ENCODE measurements around the gene PDE6B.

PDE6B gene

DNA sequence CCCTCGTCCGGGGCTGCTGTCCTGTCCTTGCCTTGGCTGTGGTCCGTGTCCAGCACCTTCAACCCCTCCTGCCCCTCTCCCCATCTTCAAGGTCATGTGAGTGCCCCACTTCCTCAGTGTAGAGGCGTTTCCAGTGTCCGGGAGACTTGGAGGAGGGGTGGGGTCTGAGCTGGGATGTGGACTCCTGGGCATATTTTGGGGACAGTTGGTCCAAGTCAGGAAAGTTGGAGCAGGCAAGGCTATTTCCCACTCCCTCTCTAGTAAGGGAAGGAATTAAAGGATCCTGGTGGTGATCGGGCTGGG is 83.2 kb downstream of the PDE6B start:
- no peak for DNase-seq

DNA sequence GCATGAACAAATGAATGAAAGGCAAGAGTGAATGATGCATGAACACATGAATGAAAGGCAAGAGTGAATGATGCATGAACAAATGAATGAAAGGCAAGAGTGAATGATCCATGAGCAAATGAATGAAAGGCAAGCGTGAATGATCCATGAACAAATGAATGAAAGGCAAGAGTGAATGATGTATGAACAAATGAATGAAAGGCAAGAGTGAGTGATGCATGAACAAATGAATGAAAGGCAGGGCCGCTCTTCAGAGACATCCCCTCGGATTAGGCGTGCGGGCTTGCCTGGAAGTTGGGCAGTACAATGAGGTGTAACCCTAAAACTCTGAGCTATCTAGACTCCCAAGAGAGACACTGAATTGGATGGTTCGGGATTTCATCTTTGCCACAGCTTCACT is 84.0 kb downstream of the PDE6B start:
- no peak for DNase-seq

DNA sequence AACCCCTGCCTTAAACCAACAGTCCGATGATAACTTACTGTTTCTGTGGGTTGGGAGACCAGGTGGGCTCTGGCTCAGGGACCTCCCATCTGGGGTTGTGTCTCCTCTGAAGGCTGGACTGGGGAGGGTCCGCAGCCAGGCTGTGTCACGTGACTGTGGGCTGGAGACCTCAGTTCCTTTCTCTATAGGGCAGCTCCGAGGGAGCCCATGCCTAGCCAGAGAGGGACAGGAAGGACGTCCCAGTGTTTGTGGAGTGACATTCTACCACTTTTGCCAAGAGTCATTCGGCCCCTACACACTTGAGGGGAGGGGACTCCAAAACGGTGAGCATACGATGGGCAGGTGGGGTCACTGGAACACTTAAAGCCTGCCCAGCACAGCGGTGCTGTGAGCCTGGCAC is 84.7 kb downstream of the PDE6B start:
- no peak for DNase-seq

DNA sequence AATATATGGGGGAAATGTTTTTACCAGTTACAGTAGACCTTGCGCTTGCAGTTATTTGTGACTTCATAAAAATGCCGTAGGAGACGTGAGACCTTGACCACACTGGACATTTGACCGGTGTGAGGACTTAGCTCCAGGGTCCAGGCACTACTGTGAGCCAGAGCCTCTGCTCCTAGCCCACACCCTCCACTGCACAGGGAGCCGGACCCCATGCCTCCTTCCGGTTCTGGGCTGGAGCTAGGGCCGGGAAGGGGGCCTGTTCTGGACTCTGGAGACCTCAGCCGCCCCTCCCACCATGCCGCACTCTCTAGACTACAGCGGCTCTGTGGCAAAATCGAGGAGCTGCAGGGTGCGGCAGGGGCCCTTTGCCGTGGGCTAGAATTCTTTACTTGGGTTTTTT is 85.5 kb downstream of the PDE6B start:
- no peak for DNase-seq

DNA sequence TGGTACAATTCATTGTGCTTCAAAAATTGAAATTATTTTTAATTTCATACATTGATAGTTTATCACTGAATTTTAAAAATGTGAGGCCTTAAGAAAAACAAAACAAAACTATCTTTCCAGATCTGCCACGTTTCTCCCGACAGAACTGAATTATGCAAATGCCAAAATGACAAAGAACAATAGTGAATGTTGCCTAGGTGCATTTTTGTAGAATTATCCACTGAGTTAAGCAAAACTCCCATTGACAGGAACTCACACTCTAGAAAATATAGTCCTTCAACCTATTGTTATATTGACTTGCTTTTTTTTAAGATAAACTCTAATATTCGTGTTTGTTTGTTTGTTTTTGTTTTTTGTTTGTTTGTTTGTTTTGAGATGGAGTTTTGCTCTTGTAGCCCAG is 86.7 kb downstream of the PDE6B start:
- no peak for DNase-seq

DNA sequence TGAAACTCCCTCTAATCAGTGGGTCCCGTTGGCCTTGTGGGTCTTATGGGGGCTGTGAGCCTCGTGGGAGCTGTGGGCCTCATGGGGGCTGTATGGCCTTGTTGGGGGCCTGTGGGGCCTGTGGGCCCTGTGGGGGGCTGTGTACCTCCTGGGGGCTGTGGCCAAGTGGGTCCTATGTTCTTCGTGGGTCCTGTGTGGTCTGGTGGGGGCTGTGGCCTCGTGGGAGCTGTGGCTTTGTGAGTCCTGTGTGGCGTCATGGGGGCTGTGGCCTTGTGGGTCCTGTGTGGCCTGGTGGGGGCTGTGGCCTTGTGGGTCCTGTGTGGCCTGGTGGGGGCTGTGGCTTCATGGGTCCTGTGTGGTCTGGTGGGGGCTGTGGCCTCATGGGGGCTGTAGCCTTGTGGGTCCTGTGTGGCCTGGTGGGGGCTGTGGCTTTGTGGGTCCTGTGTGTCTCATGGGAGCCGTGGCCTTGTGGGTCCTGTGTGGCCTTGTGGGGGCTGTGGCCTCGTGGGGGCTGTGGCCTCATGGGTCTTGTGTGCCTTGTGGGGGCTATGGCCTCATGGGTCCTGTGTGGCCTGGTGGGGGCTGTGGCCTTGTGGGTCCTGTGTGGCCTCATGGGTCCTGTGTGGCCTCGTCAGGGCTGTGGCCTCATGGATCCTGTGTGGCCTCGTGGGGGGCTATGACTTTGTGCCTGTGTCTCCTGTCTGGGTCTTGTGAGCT is 87.7 kb downstream of the PDE6B start:
- DNase-seq, result no peak

DNA sequence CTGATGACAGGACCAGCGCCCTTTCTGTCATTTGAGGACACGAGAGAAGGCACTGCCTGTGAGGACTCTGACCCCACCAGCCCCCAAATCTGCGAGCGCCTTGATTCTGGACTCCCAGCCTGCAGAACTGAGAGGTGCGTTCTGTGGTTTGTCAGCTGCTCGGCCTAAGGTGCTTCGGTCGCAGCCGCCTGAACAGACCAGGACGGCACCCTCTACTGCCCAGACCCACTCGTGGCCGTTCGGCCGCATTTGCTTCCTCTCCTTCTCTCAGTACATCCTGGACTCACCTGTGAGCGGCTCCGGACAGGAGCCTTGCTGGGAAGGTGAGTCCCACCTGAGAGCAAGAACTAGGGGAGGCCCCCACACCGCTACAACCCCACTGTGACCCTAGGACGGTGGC is 88.7 kb downstream of the PDE6B start:
- DNase-seq, result no peak

DNA sequence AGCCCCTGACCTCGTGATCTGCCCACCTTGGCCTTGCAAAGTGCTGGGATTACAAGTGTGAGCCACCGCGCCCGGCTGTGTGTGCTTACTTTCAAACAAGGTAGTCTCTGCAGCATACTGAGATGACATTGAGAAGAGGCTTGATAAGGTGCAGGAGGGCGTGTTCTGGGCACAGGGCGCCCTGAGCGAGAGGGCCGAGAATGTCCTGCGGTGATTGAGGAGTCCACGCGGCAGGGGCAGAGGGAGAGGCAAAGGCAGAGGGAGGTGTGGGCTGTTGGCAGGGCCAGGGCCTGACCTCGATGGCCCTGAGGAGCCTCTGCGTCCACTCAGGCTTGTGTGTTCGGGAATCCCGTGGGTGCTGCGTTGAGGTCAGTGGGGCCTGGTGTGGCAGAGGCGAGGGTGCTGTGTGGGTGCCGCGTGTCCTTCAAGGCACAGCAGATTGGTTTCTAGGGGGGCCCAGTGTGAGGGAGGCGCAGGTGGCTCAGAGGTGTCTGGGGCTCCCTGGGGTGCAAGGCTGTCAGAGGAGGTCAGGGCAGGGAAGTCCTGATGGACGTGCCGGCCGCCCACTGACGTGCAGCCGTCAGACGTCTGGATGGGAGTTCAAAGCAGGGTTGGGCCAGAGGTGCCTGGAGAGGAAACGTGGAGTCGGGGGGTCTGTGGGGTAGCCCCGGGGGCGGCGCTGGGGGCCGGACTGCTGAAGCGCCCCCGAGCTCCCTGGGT is 92.4 kb downstream of the PDE6B start:
- DNase-seq, result no peak

DNA sequence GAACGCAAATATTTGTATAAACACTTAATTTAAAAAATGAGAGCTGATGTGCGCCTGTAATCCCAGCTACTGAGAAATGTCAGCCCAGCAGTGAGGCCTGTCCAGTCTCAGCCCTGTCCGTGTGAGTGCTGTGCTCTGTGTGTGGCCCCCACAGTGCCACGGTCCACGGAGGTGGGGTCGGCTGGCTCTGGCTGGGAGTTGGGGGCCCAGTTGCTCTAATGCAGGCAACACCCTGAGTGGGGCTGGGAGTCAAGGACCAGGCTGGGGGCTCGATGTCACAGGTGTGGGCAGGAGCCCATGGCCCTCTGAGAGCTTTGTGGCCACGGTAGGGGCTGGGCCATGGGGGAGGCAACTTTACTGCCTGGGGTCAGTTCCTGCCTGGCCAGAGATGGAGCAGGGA is 93.1 kb downstream of the PDE6B start:
- DNase-seq, result no peak

Measured in GDM1 (cell line).